C4-2B (cell line): Measurements from ENCODE around the gene FEN1.

Experiments used
- ZFX ChIP-seq: fragments of 450-650 bp; IDR thresholded peaks from 2 replicates; pipeline ENCODE4 v1.6.1; 2017
- TF ChIP-seq, protein P1 (sequence below): fragments of 450-650 bp; conservative IDR thresholded peaks from 2 replicates; pipeline ENCODE4 v1.5.1; 2017; ENCODE audit warnings: mild to moderate bottlenecking

DNA sequence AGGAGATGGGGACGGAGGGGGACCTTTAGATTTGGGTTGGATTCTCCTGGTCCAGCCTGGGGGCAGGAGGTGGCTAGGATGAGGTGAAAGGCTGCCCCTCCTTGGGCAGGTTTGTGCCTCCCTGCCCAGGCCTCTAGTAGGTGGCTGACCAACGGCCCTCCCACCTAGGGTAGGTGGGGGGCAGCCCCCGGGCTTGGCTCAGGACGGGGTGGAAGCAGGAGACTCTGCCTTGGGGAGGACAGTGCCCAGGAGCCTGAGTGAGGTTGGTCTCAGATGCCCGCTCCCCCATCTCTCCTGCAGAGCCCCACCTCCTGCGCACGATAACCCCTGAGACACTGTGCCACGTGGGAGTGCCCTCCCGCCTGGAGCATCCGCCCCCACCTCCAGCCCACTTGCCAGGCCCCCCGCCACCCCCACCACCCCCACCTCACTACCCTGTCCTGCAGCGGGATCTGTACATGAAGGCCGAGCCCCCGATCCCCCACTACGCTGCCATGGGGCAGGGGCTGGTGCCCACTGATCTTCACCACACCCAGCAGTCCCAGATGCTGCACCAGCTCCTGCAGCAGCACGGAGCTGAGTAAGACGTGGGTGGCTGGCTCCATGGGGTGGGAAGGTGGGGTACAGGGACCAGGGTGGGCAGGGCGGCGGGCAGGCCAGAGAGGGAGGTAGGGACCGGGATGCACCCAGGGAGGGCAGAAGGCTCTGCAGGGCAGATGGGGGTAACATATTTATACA, 22.6 kb upstream of the FEN1 start:
- TF ChIP-seq, protein P1, sequence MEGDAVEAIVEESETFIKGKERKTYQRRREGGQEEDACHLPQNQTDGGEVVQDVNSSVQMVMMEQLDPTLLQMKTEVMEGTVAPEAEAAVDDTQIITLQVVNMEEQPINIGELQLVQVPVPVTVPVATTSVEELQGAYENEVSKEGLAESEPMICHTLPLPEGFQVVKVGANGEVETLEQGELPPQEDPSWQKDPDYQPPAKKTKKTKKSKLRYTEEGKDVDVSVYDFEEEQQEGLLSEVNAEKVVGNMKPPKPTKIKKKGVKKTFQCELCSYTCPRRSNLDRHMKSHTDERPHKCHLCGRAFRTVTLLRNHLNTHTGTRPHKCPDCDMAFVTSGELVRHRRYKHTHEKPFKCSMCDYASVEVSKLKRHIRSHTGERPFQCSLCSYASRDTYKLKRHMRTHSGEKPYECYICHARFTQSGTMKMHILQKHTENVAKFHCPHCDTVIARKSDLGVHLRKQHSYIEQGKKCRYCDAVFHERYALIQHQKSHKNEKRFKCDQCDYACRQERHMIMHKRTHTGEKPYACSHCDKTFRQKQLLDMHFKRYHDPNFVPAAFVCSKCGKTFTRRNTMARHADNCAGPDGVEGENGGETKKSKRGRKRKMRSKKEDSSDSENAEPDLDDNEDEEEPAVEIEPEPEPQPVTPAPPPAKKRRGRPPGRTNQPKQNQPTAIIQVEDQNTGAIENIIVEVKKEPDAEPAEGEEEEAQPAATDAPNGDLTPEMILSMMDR = no peak
- TF ChIP-seq ZFX = no peak
